GM23248 (cell line): ENCODE data around the gene ELOB. TPM values are rescaled to one million over a fixed set of nuclear protein-coding genes. Genes with fewer than 3 reads are reported as not detected.

Experiments
- DNase-seq: peaks from one replicate; pipeline ENCODE4 v3.0.0-alpha.2; 2015
- H2AFZ ChIP-seq: fragments of 200-600 bp; sonication (generic); 2 replicates; pipeline ENCODE4 v1.6.1; 2016; ENCODE audit warnings: antibody characterized with exemption
- H3F3A ChIP-seq: fragments of 200-600 bp; sonication (generic); 2 replicates; pipeline ENCODE4 v1.6.1; 2016; ENCODE audit warnings: mild to moderate bottlenecking, antibody characterized with exemption, mixed run types; ENCODE audit not compliant: insufficient read depth
- H3K27ac ChIP-seq: fragments of 200-600 bp; sonication (generic); 2 replicates; pipeline ENCODE4 v1.5.1; 2016; ENCODE audit warnings: mild to moderate bottlenecking
- H3K27me3 ChIP-seq: fragments of 200-600 bp; sonication (generic); replicated peaks from 2 replicates; pipeline ENCODE4 v1.6.1; 2016; ENCODE audit warnings: mild to moderate bottlenecking; ENCODE audit not compliant: insufficient read depth
- H3K36me3 ChIP-seq: fragments of 200-600 bp; sonication (generic); 2 replicates; pipeline ENCODE4 v1.6.1; 2016; ENCODE audit warnings: low read depth, mild to moderate bottlenecking
- H3K4me1 ChIP-seq: fragments of 200-600 bp; sonication (generic); 2 replicates; pipeline ENCODE4 v1.6.1; 2016; ENCODE audit warnings: mild to moderate bottlenecking; ENCODE audit not compliant: insufficient read depth
- H3K4me2 ChIP-seq: fragments of 200-600 bp; sonication (generic); one replicate; pipeline ENCODE4 v1.6.1; 2016; ENCODE audit warnings: mild to moderate bottlenecking; ENCODE audit not compliant: unreplicated experiment
- H3K4me3 ChIP-seq: fragments of 200-600 bp; sonication (generic); 2 replicates; pipeline ENCODE4 v1.5.1; 2016; ENCODE audit warnings: mild to moderate bottlenecking
- H3K79me2 ChIP-seq: fragments of 200-600 bp; sonication (generic); 2 replicates; pipeline ENCODE4 v1.6.1; 2016; ENCODE audit warnings: mild to moderate bottlenecking; ENCODE audit not compliant: insufficient read depth
- H3K9ac ChIP-seq: fragments of 200-600 bp; sonication (generic); 2 replicates; pipeline ENCODE4 v1.6.1; 2016; ENCODE audit warnings: mild to moderate bottlenecking
- H3K9me2 ChIP-seq: fragments of 200-600 bp; sonication (generic); 2 replicates; pipeline ENCODE4 v1.6.1; 2016; ENCODE audit warnings: mixed run types, mild to moderate bottlenecking, moderate library complexity; ENCODE audit not compliant: insufficient read depth
- H3K9me3 ChIP-seq: fragments of 200-600 bp; sonication (generic); one replicate; pipeline ENCODE4 v1.6.1; 2017; ENCODE audit warnings: low read depth
- H4K20me1 ChIP-seq: fragments of 200-600 bp; sonication (generic); 2 replicates; pipeline ENCODE4 v1.6.0; 2016; ENCODE audit not compliant: insufficient read depth
- EZH2 ChIP-seq: fragments of 200-600 bp; sonication (generic); IDR thresholded peaks from 2 replicates; pipeline ENCODE4 v1.6.1; 2018; ENCODE audit warnings: antibody characterized with exemption, mild to moderate bottlenecking; ENCODE audit not compliant: insufficient read depth, poor library complexity, severe bottlenecking
- EZH2phosphoT487 ChIP-seq: fragments of 200-600 bp; sonication (generic); IDR thresholded peaks from 2 replicates; pipeline ENCODE4 v1.6.1; 2018; ENCODE audit warnings: antibody characterized with exemption, moderate library complexity, mild to moderate bottlenecking, low read depth; ENCODE audit not compliant: insufficient read depth
- WGBS, 2 experiments: methylation state at CpG; one replicate each; pipeline ENCODE4 v1.1.6; 2015 to 2017; ENCODE audit warnings: low lambda C conversion rate in 2 of 2, low coverage in 1 of 2; ENCODE audit errors: missing lambda C conversion rate in 2 of 2; 5-methylcytosine and 5-hydroxymethylcytosine counted together
- in situ Hi-C: fragments of 300-500 bp; cut with MboI; formaldehyde crosslinking; loops from 2 replicates; pipeline ENCODE4 v1.15.0; 2020
- polyA plus RNA-seq: library from polyadenylated mRNA; unstranded; fragments of >200 nt; fragmentation: Nextera tagmentation; extraction: Ambion mirVana; gene quantifications from 2 replicates; pipeline ENCODE4 v1.2.1, GENCODE V29; 2016
- total RNA-seq: library from RNA; depleted of rRNA; stranded (reverse); fragments of >200 nt; shearing (Covaris generic); gene quantifications from 2 replicates; pipeline ENCODE4 v1.2.3, GENCODE V29; 2014

Gene ELOB
- total and polyA plus RNA-seq, 2 experiments from 2014 or later = 320 to 565 TPM

DNA sequence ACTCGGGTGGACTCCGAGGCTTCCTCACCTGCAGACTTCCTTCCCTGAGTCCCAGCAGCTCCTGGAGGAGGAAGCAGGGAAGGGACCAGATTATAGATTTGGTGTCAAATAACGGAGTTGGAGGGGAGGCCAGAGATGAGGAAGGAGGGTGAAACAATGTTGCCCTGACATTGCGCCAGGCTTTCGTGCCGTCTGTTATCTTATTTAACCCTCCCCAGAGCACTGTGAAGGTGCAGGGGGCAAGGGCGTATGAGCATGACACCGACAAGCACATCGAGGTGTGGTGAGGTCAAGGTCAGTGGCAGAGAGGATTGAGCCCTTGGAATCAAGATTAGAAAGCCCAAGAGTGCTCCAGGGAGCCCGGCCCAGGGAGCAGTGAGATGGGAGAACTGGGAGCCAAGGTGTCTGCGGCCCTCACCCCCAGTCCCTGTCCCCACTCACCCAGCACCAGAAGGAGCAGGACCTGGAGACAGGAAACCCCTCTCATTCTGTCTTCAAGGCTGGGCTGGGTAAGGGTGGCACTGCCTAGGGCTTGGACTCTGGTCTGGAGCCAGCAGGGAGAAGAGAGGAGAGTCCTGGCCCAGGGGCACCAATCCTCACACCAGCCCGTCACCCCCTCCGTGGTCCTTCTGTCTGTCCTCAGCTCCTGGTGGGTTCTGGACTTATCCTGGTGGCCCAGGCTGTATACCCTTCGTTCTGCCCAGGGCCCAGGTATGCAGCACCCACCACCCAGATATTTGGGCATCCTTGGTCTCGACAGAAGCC is 9.2 kb upstream of the ELOB start:
- H3K9ac ChIP-seq = no peak overlapping the region
- peaks cover 56% of the 10 kb centered on the region for H3K27me3 ChIP-seq
- H3K4me3 ChIP-seq = no peak overlapping the region
- DNase-seq = no peak
- no peaks in the 10 kb centered on the region for H3K4me1 ChIP-seq
- TF ChIP-seq EZH2phosphoT487 (no peak), EZH2 (no peak)
- H3K79me2 ChIP-seq = no peaks in the 10 kb centered on the region
- no peak overlapping the region for H3K27ac ChIP-seq
- H3F3A ChIP-seq = no peaks in the 10 kb centered on the region
- 34 to 39% methylated on average over 13 to 15 of the region's 15 CpGs for WGBS, 2 experiments
- no peaks in the 10 kb centered on the region for H3K9me3 ChIP-seq
- no peaks in the 10 kb centered on the region for H3K36me3 ChIP-seq
- H2AFZ ChIP-seq = no peak overlapping the region
- no peaks in the 10 kb centered on the region for H4K20me1 ChIP-seq
- no peaks in the 10 kb centered on the region for H3K9me2 ChIP-seq
- no peak overlapping the region for H3K4me2 ChIP-seq
- in situ Hi-C loops = no loop called here

DNA sequence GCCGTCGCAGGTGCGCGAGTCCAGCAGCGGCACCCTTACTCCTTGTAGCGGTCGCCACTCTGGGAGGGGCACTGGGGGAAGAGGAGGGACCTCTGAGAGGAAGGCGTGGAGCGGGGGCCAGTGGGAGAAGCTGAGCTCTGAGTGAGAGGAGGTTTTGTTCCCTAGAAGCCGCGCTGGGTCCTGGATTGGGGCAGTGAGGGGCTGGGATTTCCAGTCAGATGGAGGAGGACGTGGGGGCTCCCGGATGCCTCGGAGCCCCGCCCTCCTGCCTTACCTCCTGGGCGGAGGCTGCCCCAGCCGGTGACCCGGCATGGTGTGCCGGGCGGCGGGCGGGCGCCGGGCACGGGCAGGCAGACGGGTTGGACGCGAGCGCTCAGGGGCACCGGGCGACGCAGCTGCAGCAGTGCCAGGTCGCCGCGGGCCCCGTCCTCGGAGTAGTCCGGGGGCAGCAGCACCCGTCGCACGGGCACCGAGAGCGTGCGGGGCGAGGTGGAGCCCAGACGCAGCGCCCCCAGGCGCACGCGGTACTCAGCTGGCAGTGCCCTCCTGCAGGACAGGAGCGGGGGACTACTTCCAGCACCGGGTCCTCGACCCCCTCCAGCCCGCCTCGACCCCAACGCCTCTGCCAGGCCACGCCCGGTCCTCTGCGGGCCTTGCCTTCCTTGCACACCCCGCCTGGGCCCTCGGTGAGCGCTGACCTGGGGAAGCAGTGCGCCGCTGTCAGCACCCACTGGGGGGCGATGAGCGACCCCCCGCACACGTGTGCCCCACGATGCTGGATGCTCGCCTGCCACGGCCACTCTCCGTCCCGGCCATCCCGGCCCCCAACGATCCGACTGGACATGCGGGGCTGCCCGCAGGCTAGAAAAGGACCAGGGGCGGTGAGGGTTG is 8.3 kb upstream of the ELOB start:
- no peak for TF ChIP-seq EZH2phosphoT487
- TF ChIP-seq EZH2 = peak; percentile 66
- Histone ChIP-seq H3K4me3 (peak overlapping the region; percentile 24; the same call in 1 of the 2 replicates), H3K4me1 (no peaks in the 10 kb centered on the region), H4K20me1 (no peaks in the 10 kb centered on the region), H3K27me3 (peaks cover 48% of the 10 kb centered on the region), H3K9me3 (no peaks in the 10 kb centered on the region), H3K36me3 (no peaks in the 10 kb centered on the region), H2AFZ (no peak overlapping the region), H3K9me2 (no peaks in the 10 kb centered on the region), H3K4me2 (peak overlapping the region; percentile 28), H3K27ac (no peak overlapping the region), H3K9ac (no peak overlapping the region), H3K79me2 (no peaks in the 10 kb centered on the region), H3F3A (no peaks in the 10 kb centered on the region)
- WGBS, 2 experiments = 14% methylated on average over 56 to 57 of the region's 79 CpGs
- no peak for DNase-seq
- in situ Hi-C loops = no loop called here

DNA sequence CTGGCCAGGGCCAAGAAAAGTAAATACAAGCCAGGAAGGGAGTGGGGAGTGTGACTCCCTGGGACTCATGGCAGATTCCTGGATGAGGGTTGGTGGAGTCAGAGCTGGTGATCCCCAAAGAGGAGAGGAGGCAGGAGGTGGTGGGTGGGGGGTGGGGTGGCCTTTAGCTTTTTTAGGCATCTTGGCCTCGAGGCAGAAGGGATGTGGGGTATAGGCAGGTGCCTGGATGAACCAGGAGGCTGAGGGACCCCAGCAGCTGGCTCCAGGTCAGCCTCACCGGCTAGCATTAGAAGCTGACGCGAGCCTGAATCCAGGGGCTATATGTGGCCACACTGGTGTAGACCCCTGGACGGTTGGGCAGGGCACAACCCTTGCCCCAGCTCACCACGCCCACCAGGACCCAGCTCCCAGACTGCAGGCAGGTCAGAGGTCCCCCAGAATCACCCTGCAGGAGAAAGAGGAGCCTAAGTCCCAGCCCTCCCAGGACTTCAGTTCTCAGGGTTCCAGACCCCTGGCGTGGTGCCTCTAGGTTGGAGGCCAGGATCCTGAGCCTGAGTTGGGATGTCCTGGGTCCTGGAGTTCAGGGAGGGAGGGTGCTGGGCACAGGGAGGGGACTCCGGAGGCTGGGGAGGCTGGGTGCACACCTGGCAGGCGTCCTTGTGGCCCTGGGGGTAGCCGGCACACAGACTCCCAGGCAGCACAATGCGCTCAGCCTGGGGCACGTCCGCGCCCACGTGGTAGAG is 7.4 kb upstream of the ELOB start:
- no peak overlapping the region for H3K4me2 ChIP-seq
- H3F3A ChIP-seq = no peaks in the 10 kb centered on the region
- H4K20me1 ChIP-seq = no peaks in the 10 kb centered on the region
- H3K4me1 ChIP-seq = no peaks in the 10 kb centered on the region
- no peak overlapping the region for H2AFZ ChIP-seq
- in situ Hi-C loops = no loop called here
- no peak overlapping the region for H3K9ac ChIP-seq
- no peak for TF ChIP-seq EZH2phosphoT487
- TF ChIP-seq EZH2 = no peak
- H3K36me3 ChIP-seq = no peaks in the 10 kb centered on the region
- no peaks in the 10 kb centered on the region for H3K79me2 ChIP-seq
- 57 to 67% methylated on average over 11 to 14 of the region's 15 CpGs for WGBS, 2 experiments
- no peak for DNase-seq
- no peaks in the 10 kb centered on the region for H3K9me2 ChIP-seq
- no peak overlapping the region for H3K27ac ChIP-seq
- no peaks in the 10 kb centered on the region for H3K9me3 ChIP-seq
- H3K4me3 ChIP-seq = no peak overlapping the region
- peaks cover 40% of the 10 kb centered on the region for H3K27me3 ChIP-seq

DNA sequence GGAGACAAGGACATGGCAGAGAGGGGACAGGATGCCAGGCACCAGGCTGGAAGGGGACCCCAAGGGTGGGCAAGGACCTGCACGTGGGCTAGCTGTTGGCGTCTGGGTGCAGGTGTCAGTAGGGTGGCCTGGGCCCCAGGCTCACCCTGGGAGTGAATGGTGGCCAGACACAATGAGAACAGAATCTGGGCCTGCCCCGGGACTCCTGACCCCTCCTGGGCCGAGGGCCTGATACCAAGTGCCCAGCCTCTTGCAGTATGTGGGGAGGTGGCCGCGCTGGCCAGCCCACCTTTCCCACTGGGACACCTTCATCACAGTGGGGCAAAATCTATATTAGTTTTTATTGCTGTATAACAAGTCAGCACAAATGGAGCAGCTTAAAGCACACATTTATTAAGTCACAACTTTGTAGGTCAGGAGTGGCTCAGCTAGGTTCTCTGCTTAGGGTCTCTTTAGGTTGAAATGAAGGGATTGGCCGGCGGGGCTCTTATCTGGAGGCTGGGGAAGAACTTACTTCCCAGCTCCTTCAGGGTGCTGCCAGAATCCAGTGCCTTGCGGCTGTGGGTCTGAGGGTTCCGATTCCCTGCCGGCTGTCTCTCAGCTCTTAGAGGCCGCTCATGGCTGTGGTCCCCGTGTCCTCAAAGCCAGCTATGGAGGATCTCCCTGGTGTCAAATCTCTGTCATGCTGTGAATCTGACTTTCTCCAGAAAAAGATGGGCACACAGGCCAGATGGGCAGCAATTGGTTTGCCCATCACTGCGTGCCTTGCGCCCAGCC is 6.7 kb upstream of the ELOB start:
- Histone ChIP-seq H3K4me2 (no peak overlapping the region), H3K27ac (no peak overlapping the region), H3K27me3 (peaks cover 32% of the 10 kb centered on the region), H3K4me1 (no peaks in the 10 kb centered on the region), H3K4me3 (no peak overlapping the region), H3K9ac (no peak overlapping the region), H3K9me2 (no peaks in the 10 kb centered on the region), H3K9me3 (no peaks in the 10 kb centered on the region), H2AFZ (no peak overlapping the region), H3F3A (no peaks in the 10 kb centered on the region), H4K20me1 (no peaks in the 10 kb centered on the region), H3K36me3 (no peaks in the 10 kb centered on the region), H3K79me2 (peaks cover 2% of the 10 kb centered on the region)
- no peak for DNase-seq
- TF ChIP-seq EZH2phosphoT487 = no peak
- TF ChIP-seq EZH2 = no peak
- in situ Hi-C loops = no loop called here
- WGBS, 2 experiments = 75 to 79% methylated on average over 15 of the region's 15 CpGs
